GM18951 (cell line): Measurements from ENCODE around the gene CD99.
"Not testable (repeated sequence)": the region's sequence is repeated elsewhere in the genome, so short reads cannot be mapped to it uniquely, and the experiment has no call there.

ENCODE experiments used
- POLR2A ChIP-seq: IDR thresholded peaks from 4 replicates; pipeline ENCODE4 v1.6.1; 2011; ENCODE audit warnings: mild to moderate bottlenecking; ENCODE audit not compliant: insufficient read length, insufficient read depth; ENCODE audit errors: extremely low read depth
- in situ Hi-C: fragments of 300-500 bp; cut with MboI; formaldehyde crosslinking; loops from one replicate; pipeline ENCODE4 v1.12.0; 2022; ENCODE audit warnings: low sequenced_read_pairs, mixed read lengths, inconsistent platforms; ENCODE audit not compliant: unreplicated experiment

The CD99 gene

DNA sequence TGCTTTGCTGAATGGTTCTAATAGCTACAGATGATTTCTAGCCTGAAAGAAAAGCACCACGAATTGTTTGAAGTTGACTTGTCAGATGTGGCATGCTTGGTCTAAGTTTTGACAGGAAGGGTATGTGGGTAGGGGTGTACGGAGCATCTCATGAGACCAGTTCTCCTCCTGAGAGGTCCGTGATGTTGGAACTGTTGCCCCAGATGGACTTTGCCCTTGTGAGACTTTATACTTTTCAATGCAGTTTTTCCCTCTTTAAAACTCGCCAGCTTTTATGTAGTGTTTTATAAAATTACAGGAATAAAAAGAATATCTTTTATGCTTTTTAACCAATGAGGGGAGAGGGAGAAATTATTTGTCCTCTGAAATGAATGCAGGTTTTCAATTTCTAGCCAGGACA lies 44.2 kb downstream of the CD99 start:
- no peak for TF ChIP-seq POLR2A
- in situ Hi-C loops: no loop called here

DNA sequence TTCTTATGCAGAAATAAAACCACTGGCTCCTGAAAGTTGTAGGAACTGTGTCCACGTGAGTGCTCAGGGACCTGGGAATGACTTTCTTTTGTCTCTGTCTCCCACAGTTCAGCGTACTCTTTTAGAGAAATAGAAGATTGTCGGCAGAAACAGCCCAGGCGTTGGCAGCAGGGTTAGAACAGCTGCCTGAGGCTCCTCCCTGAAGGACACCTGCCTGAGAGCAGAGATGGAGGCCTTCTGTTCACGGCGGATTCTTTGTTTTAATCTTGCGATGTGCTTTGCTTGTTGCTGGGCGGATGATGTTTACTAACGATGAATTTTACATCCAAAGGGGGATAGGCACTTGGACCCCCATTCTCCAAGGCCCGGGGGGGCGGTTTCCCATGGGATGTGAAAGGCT lies 49.6 kb downstream of the CD99 start:
- in situ Hi-C loops: no loop called here

DNA sequence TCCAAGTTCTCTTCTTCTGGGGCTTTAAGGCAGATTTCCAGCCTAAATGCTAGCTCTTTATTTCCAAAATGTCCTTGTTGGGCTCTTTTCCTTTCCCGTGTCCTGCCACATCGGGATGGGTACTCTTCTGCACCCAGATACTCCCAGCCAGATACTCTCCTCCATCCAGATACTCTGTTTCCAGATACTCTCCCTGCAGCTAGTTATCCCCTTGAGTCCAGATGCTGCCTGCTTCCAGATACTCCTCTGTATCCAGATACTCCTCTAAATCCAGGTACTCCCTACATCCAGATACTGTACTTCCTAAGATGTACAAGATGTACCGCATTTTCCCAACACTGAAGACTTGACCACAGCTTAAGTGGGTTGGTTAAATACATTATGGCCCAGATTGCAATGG lies 50.3 kb downstream of the CD99 start:
- no peak for TF ChIP-seq POLR2A
- in situ Hi-C loops: no loop called here

More for the DNA sequence above, 49.6 kb downstream of the CD99 start:
- no peak for TF ChIP-seq POLR2A

DNA sequence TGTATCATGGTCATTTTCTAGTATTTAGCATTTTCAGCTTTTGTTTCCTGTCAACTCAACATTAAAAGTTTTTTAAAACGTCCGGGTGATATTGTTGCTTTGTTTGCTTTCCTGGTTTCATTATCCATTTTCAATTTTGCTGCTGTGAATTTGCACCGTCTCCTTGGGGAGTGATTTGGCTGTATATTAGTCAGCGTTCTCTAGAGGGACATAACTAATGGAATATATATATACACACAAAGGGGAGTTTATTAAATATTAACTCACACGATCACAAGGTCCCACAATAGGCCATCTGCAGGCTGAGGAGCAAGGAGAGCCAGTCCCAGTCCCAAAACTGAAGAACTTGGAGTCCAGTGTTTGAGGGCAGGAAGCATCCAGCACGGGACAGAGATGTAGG lies 55.2 kb downstream of the CD99 start:
- in situ Hi-C loops: not testable (repeated sequence)

DNA sequence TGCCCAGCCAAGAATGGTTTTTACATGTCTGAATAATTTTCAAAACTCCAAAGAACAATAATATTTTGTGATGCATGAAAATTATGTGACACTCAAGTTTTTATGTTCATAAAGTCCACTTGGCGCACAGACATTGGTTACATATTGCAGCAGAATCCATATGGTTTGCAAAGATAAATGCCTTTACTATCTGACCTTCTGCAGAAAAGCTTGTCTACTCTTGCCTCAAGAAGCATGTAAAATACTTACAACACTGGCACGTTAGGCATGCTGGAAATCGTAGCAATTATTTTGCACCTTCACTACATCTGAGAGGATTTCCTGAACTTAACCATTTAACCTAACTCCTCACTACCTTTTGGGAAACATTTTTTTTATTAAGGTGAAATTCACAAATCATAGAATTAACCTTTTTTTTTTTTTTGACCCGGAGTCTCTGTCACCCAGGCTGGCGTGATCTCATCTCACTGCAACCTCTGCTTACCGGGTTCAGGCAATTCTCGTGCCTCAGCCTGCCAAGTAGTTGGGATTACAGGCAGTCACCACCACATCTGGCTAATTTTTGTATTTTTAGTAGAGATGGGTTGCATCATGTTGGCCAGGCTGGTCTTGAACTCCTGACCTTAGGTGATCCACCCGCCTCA lies 57.2 kb downstream of the CD99 start:
- in situ Hi-C loops: no loop called here
- no peak for TF ChIP-seq POLR2A

DNA sequence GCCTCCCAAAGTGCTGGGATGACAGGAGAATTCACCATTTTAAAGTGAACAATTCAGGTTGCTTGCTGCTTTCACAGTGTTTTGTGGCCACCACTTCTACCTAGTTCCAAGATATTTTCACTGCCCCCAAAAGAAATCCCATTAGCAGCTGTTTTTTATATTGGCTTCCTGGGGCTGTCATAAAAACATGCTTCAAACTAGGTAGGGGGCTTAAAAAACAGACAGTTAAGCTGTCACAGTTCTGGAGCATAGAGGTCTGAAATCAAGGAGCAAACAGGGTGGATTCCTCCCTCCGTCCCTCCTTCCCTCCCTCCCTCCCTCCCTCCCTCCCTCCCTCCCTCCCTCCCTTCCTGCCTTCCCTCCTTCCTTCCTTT lies 57.7 kb downstream of the CD99 start:
- no peak for TF ChIP-seq POLR2A
- in situ Hi-C loops: no loop called here

DNA sequence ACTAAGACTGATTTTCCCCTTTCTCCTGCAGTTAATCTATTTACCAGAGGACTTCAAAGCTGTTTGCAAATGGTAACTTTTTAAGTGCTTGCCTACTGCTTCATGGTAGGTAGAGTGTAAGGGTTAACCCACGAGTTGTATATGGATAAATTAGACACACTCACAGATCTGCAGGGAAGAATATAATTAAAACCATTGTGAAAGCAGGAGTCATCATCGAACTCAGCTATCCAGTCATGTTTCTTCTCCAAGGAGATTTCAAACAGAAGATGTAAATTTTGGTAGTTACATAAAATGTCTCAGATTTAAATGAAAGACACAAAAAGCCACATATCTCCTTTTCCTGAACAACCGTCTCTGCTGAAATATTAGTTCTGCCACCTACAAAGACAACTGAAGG lies 60.2 kb downstream of the CD99 start:
- in situ Hi-C loops: no loop called here
- TF ChIP-seq POLR2A: no peak

DNA sequence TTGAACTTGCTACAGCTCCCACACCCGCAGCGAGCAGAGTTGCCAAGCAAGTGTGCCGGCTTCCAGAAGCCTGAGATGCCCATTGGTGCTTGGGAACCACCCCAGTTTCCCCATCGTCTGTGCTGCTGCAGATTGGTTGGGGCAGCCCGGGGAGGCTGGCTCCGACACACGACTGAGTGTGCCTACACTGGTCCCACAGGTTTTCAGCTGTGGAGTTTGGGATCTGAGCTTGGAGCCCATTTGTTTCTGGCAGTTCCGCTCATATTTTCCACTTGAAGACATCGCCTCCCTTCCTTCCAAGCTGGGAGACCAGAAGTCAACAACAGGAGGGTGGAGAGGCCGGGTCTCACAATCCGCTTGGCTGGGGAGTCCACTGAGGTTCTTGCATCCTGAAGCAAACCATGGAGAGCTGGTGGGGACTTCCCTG lies 60.8 kb downstream of the CD99 start, which contains the start of gene XG:
TSS of gene XG (plus strand) at position 167 of the 427 bp plus-strand sequence. CDS start at position 402, 235 bp downstream.
- in situ Hi-C loops: not testable (repeated sequence)

DNA sequence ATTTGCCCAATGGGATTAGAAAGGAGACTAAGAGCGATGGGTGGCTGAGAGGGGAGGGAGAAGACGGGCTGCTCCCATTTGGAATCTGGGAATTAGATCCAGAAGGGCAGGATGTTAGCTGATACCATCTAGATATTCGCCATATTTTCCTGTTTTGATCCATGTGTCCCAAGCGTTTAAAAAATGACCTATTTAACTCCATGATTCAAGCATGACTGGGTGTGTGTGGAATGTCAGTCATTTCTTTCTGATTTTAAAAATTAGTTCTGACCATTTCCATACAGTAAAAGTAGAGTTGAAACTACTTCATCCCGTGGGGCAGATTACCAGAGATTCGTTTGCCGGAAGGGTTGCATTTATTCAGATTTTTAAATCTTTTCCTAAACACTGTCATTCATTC lies 61.3 kb downstream of the CD99 start:
- in situ Hi-C loops: not testable (repeated sequence)

DNA sequence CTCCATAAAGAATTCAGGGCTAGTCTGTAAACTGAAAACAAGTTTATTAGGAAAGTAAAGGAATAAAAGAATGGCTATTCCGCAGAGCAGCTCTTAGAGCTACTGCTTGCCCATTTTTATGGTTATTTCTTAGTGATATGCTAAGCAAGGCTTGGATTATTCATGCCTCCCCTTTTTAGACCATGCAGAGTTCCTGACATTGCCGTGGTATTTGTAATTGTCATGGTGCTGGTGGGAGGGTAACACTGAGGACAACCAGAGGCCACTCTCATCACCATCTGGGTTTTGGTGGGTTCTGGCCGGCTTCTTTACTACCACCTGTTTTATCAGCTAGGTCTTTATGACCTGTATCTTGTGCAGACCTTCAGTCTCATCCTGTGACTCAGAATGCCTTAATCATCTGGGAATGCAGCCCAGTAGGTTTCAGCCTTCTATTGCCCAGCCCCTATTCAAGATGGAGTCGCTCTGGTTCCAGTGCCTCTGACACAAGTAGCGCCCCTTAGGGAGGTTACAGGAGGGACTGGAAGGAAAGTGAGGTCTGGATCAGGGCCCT lies 64.1 kb downstream of the CD99 start:
- in situ Hi-C loops: not testable (repeated sequence)

DNA sequence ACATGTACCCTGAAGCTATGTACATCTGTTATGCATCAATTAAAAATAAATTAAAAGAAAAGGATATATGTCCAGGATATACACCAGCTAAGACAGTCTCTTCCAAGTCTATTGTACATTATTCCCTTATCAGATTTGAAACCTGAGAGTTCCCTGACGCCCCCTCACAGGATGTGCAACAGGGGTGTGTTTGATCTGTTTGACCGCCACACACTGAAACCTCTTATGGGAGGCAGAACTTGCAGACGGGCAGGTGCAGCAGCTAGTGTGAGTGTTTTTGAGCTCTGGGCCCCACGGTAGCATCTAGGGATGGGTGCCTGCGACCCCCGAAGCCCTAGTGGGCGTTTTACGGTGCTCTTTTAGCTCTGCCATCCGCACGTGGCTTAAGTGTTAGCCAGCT lies 65.5 kb downstream of the CD99 start:
- in situ Hi-C loops: no loop called here
- no peak for TF ChIP-seq POLR2A

DNA sequence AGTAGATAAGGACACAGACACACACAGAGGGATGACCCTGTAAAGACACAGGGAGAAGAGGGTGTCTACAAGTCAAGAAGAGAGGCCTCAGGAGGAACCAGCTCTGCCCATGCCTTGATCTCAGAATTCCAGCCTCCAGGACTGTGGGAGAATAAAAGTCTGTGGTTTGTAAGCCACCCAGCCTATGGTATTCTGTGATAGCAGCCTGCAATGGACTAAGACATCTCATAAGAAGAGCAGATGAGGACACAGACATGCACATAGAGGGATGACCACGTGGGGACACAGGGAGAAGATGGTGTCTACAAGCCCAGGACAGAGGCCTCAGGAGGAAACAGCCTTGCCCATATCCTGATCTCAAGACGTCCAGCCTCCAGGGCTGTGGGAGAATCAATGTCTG lies 70.2 kb downstream of the CD99 start:
- no peak for TF ChIP-seq POLR2A
- in situ Hi-C loops: no loop called here

DNA sequence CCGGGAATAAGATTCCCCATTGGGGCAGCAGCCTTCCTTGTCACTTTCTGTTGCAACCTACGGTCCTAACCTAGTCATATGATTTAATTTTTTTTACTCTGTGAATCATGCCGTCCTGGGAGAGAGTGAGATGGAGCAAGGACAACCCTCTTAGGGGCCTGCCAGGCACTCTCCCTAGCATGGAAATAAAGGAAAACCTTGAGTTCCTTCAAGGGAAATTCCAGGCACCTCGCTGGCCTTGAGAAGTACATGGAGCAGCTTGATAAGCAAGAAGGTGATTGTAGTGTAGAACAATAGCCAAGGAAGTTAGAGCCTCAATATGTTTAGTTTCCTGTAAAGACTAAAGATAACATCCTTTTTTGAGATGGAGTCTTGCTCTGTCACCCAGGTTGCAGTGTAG lies 71.6 kb downstream of the CD99 start:
- in situ Hi-C loops: not testable (repeated sequence)

DNA sequence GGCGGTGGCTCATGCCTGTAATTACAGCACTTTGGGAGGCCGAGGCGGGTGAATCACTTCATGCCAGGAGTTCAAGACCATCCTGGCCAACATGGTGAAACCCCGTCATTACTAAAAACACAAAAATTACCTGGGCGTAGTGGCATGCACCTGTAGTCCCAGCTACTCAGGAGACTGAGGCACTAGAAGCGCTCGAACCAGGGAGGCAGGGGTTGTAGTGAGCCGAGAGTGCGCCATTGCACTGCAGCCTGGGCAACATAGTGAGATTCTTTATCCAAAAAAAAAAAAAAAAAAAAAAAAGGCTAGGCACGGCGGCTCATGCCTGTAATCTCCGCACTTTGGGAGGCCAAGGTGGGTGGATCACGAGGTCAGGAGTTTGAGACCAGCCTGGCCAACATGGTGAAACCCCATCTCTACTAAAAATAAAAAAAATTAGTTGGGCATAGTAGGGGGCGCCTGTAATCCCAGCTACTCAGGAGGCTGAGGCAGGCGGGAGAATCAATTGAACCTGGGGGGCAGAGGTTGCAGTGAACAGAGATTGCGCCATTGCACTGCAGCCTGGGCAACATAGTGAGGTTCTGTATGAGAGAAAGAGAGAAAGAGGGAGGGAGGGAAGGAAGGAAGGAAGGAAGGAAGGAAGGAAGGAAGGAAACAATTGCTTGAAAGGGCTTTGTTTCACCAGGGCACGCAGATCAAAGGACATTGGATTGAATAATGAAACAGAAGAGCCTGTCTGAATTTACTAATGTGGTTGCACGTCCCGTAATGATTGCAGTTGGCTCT lies 73.9 kb downstream of the CD99 start:
- in situ Hi-C loops: not testable (repeated sequence)

DNA sequence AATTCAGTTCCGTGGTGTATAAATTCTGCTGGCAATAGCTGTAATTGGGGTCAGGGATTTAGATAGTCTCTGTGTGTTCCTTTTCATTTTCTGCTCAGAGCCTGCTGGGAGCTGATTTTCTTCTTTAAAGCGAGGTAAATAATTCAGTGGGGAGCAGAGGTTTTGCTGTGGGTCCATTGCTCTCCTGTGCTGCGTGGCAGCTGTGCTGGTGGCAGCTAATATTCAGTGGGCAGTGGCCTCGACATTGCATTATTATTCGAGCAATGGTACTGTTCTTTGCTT lies 74.4 kb downstream of the CD99 start:
- in situ Hi-C loops: no loop called here

DNA sequence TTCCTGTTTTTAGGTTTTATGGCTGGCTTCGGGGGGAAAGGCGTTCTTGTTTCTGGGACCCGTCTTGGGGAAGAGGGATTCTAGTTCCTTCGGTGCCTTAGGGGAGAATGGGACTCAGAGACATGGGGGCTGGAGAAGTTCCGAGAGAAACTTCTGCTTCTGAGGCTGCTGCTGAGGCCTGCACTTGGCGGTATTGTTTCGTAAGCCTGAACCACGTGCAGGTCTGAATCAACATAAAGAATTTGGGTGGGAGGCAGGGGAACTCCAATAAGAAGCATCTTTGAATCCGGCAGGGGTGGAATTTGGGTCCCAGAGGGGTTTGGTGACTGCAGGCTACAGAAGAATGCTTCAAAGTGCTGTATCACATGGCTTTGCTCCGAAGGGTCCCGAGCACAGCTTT lies 75.8 kb downstream of the CD99 start:
- in situ Hi-C loops: no loop called here
- no peak for TF ChIP-seq POLR2A

More for the DNA sequence above, 74.4 kb downstream of the CD99 start:
- TF ChIP-seq POLR2A: no peak
